Kidney glomerular epithelial cell (primary cell): ENCODE results near the gene LRRIQ1.
"Not testable (repeated sequence)": the region's sequence is repeated elsewhere in the genome, so short reads cannot be mapped to it uniquely, and the experiment has no call there.

Experiments
- DNase-seq: peaks from one replicate; lab custom pipeline; 2025; lab: John Stamatoyannopoulos, UW

LRRIQ1 gene

GRCh38 chr12:85036234-85036707, at the start of gene LRRIQ1, which contains the start of gene TSPAN19:
Gene LRRIQ1 (plus strand): TSS chr12:85036351. CDS start chr12:85038177, 1,826 bp downstream.
Gene TSPAN19 (minus strand): TSS chr12:85036277. CDS start chr12:85029946, 6,331 bp downstream.
- peak; percentile 94 for DNase-seq

DNA sequence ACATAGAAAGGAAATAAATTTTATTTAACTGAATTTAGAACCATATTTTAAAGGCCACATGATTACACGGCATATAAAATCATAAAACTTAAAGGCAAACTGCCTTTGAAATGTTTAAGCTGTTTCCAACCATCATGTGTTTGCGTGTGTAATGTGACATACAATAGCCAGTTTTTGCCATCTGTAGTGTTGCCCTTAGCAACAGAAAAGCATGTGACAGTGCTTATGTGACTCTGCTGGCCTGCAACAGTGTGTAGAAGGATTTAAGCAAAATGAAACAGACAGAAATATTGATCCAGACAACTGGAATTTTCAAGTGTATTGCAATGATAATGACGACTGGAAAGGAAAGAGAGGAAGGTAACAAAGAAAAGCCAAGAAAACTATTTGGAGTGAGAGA, 49.6 kb upstream of the LRRIQ1 start:
- DNase-seq, result no peak

DNA sequence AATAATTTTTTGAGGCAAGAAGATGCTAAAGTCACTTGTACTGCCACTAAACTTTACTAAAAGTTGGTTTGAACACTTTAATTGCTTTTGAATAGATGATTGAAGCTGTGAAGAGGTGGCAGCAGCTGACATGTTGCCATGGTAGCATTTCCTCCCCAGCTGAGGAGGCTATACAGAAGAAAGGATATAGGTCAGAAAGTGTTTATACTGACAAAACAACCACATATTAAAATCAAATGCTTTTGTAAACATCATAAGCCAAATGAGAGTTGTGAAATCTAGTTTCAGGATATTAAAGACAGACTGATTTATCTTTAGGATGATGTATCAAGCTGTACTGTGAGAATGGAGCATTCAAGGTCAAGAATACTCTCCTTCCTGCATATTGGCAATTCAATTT, 41.7 kb upstream of the LRRIQ1 start:
- DNase-seq, result no peak

DNA sequence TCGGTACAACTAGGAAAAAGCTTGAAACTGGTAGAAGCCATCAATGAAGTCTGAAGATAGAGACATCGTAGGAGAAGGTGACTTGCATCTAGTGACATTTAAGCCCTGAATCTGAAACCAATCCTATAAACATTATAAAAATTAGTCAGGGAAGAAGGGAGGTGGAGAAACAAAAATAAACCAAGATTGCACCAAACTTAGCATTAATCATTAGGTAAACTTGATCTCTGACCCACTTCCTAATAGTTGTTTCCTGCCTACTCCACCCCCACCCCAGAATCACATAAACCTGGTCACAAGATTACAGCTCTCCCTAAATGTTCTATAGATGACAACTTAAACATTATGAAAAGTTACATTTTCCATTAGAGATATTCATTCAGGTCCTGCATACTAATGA, 40.5 kb upstream of the LRRIQ1 start:
- no peak for DNase-seq

- DNase-seq, result no peak
These were observed 39.4 kb upstream of the LRRIQ1 start for GRCh38 chr12:84996759-84997158.

DNA sequence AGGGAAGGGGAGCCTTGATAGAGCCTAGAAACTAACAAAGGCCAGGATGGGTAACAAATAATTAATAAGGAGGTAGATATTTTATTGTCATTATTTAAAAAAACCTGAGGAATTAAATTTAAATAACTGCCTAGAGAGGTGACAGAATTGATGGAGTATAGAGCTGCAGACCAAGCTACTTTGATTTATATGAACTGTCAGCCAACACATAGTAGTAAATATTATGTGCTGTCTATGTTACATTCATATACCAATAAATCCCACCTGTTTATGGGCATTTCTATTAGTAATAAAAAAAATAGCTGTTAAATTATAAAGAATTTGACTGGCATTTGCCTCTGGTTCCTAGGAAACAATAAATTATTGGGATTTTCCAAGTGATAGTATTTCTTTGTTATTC, 37.8 kb upstream of the LRRIQ1 start:
- DNase-seq, result no peak

DNA sequence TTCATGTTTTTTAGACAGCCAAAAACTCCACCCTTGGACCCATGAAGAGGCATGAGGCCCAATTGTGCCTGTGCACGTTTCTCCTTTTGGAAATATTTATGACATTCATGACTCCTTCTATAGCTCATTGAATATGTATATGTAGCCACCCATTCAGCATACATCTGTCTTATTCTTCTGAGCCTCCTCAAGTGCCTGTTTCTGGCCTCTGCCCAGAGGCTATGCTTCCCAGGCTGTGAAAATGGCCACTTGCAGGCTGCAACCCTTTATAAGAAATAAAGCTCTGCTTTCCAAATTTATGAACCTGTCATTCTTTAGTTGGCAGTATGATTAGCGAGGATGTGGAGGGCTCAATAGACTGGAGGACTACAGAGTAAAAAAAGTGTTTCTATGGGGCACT, 35.4 kb upstream of the LRRIQ1 start:
- DNase-seq, result no peak

GRCh38 chr12:85002778-85003296, 33.3 kb upstream of the LRRIQ1 start:
- DNase-seq, result no peak

- no peak for DNase-seq
These were observed 31.9 kb upstream of the LRRIQ1 start for GRCh38 chr12:85004204-85004603.

DNA sequence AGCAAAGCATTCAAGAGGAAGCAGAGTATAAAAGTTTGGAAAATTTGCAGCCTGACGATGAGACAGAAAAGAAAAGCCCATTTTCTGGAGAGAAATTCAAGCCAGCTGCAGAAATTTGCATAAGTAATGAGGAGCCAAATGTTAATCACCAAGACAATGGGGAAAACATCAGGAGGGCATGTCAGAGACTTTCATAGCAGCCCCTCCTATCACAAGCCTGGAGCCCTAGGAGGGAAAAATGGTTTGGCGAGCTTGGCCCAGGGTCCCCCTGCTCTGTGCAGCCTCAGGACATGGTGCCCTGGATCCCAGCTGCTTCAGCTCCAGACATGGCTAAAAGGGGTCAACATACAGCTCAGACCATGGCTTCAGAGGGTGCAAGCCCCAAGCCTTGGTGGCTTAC, 31.1 kb upstream of the LRRIQ1 start:
- DNase-seq, result not testable (repeated sequence)

DNA sequence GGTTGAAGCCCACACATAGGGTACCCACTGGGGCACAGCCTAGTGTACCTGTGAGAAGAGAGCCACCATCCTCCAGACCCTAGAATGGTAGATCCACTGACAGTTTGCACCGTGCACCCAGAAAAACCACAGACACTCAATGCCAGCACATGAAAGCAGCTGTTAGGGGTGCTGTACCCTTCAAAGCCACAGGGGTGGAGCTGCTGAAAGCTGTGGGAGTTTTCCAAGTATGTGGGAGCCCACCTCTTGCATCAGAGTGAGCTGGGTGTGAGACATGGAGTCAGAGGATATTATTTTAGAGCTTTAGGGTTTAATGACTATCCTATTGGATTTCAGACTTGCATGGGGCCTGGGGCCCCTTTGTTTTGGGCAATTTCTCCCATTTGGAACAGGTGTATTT, 30.5 kb upstream of the LRRIQ1 start:
- DNase-seq, result no peak

- DNase-seq, result no peak
These were observed 29.9 kb upstream of the LRRIQ1 start for GRCh38 chr12:85006206-85006605.

- DNase-seq, result no peak
These were observed 28.3 kb upstream of the LRRIQ1 start for GRCh38 chr12:85007836-85008235.

DNA sequence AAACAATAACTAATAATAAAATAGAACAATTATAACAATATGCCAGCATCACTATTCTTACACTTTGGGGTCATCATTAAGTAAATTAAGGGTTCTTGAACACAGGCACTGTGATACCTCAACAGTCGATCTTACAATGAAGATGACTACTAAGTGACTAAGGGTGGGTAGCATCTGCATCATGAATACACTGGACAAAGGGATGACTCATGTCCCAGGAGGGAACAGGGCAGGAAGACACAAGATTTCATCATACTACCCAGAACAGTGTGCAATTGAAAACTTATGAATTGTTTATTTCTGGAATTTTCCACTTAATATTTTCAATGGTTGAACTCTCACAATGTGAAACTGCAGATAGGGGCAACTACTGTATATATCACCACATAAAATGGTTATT, 19.7 kb upstream of the LRRIQ1 start:
- peak; percentile 53 for DNase-seq

- no peak for DNase-seq
These were observed 19.0 kb upstream of the LRRIQ1 start for GRCh38 chr12:85017133-85017532.

- DNase-seq, result no peak
These were observed 18.5 kb upstream of the LRRIQ1 start for GRCh38 chr12:85017618-85018017.

DNA sequence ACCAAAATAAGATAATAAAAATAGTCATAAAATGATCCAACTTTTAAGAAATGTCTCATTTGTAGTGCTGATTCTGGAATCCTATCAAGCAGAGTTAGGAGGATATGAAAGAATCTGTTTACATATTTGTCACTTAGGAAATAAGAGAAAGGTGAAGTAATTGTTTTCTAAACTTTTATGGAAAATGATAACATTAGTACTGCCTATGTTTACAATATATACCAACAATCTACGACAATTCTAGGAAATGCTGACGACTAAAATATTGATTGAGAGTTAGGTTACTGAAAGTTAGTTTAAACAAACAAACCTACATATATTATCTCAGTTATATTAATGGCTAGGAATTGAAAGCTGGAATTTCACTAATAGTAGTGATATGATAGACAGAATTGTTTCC, 18.1 kb upstream of the LRRIQ1 start:
- no peak for DNase-seq

DNA sequence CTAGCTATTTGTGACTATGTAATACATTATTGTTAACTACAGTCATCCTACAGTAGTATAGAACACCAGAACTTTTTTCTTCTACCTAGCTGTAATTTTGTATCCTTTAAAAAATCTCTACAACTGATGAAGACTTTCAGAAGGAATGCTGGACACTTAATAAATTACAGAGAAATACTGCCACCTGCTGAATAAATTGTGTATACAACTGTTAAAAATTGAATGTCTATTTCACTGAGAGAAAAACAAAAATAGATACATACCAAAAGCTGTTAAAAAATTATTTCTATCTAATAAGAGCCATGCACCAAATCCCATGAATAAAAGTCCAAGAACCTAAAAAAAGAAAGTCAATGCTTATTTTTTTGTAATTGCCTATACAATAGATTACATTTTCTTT, 6.7 kb upstream of the LRRIQ1 start:
- DNase-seq, result peak; percentile 59

DNA sequence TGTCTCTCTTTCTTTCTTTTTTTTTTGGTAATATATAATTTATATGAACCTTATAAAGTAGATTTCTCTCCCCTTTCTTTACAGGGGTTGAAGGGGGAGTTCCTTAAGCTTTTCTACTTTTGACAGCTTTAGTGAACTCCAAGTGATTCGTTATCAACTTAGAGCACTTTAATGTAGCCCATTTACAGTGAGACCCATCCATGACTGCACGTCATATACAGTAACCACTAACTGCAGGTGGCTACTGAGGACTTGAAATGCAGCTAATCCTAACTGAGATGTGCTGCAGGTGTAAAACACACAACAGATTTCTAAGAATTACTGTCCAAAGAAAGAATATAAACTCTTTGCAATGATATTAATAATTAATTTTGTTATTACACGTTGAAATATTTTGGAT, 582 bp downstream of the LRRIQ1 start:
- no peak for DNase-seq

- DNase-seq, result no peak
These were observed 5.2 kb downstream of the LRRIQ1 start for GRCh38 chr12:85041395-85041794.

DNA sequence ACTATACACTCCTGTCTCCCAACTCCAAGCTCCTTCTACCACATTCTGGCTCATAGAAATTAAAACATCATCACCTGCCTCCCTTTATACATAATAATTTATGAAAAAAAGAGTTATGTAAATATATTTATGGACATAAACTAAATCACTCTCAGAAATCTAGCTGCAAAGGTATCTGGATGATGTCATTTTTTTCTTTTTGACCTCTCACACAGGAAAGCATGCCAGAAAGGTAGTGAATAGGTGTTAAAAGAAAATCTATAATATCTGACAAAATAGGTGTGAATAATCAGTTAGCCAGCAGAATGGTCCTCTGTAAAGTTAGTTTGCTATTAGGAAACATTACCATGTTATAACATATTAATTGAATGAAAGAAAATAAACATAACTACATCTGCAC, 7.7 kb downstream of the LRRIQ1 start:
- no peak for DNase-seq

GRCh38 chr12:85057370-85057963, 21.3 kb downstream of the LRRIQ1 start:
- DNase-seq, result peak; percentile 20

- DNase-seq, result no peak
These were observed 22.2 kb downstream of the LRRIQ1 start for GRCh38 chr12:85058339-85058738.

- DNase-seq, result no peak
These were observed 23.4 kb downstream of the LRRIQ1 start for GRCh38 chr12:85059594-85059993.
